Suppressor macrophage treated with lipopolysaccharide for 1 hour (primary cell): Measurements from ENCODE around the gene SEL1L3.

Source experiments
- DNase-seq, 3 donors: peaks; one replicate each; pipeline ENCODE4 v3.0.0-alpha.2; 2020 to 2022

Gene SEL1L3

DNA sequence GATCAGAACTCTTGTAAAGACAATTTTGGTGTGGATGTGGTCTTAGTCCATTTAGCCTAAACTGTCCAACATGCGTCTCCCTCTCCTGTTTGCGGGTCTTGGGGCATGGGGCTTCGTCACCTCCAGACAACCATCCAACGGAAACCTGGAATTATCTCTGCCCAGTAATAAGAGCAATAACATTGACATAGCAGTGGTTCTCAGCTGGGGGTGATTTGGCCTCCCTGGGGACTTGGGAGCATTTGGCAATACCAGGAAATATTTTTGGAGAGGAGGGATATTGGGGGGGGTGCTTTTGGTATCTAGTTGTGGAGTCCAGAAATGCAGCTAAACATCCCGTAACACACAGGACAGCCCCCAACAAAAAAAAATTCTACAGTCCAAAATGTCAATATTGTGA is 47.2 kb downstream of the SEL1L3 start:
- DNase-seq, result no peak

DNA sequence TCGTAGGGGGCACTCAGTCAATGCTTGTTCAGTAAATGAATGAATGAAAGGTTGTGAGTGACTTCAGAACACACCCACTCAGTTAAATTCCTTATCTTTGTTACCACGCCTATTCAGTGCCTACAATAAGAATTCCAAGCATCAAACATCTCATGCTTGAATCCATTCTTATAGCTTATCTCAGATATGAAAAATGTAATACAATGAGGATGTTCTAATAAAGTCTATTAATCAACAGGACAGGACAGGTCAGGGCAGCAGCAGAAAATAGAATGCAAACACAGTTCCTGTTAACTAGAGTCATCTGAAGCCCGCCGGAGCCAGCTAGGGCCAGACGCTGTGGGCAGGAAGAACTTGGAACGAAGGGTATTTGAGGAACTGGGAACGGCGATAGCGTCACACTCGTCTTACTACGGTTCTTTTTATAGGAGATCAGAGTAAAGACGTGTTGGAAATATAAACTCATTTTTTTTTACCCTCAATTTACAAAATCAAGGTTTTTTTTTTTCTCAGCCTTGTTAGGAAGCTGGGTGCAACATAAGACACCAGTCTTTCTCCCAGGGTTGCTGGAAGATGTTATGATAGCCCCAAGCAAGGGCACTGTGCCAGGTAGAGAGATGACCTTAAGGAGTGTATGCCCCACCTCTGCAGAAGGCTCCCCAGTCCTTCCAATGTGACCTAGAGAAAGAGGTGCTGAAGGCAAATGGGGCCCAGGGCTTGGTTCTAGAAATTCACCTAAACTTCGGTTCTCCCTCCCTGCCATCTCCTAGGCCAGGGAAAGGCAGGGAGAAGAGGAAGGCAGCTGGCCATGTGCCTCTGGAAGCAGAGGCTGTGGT is 48.3 kb downstream of the SEL1L3 start:
- DNase-seq, result peak; percentile 77 to 80 (median 78)

DNA sequence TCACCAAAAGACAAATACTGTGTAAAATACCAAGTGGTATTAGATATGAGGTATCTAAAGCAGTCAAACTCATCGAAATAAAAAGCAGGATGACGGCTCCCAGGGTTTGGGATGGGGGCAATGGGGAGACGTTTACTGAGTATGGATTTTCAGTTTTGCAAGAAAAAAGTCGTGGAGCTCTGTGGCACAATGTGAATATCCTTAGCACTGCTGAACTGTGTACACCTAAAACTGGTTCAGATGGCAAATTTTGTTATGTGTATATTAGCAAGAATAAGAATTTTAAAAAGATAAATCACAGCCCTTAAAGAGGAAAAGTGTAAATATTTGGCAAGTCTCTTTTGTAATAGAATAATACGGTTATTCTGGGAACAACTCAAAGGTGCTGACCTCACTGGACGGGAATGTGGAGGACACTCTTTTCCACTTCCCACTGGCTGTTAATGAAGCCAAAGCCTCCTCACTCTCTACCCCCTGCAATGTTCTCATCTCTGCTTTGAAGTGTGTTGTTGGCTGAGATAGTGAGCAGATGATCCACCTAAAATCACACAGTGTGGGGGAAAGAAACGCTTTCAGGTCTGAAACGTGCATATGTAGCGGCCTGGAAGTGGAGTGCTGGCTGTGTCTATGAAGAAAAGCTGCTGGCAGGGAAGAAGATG is 49.2 kb downstream of the SEL1L3 start:
- no peak for DNase-seq

DNA sequence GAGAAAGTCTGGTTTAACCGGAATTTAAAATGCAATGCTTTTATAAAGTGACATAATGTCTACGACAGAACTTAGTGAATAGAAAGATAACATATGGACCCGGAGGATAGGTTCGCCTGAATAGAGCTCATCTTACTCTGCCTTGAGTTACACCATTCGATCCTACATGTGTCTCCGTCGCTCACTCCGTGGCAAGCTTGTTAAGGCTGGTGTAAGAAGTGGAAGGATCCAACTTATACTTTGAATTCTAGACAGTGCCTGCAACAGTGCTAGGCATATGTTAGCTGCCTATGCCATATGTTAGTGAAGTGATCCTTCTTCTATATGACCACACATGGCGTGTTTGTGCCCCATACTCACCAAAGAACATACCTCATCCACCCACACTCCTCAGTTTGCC is 50.9 kb downstream of the SEL1L3 start:
- DNase-seq, result no peak

- no peak for DNase-seq
These were observed 51.5 kb downstream of the SEL1L3 start for GRCh38 chr4:25811374-25811690.

DNA sequence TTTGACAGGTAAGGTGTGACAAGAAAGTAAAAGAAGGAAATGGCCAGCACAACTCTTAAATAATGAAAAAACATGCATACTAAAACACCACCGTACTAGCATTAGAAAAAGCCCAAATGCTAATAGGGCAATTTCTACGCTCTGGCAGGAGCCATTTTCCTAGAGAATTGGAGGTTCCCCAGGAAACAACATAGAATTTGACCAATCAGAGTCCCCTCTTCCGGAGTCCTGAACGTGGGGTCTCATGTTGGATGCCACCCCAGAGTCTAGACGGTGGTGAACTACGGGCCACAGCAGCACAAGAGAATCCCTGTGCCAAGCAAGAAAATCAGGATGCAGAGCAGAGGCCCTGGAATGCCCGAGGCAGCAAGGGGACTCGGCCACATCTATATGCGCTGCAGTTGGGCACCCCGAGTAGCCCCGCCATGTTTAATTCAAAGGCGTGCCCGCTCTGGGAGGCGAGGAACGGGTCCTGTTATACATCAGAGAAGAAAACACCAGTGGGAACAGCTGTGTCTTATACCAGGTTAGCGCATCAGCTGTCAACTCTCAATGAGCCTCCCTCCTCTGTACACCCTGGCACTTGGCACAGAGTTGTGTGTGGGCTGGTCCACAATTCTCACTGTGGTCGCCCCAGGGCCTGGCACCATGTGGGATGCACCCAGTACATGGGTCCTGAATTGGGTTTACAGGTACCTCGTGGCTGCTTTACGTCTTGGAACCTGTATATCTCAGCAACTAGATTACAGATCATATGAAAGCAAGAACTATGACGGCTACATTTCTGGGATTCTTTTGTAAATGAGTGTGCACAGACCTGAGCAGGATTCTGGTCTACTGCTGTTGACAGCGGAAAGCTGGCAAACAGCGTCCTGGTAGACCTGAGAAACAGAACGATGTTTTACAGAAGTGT is 52.1 kb downstream of the SEL1L3 start:
- no peak for DNase-seq

DNA sequence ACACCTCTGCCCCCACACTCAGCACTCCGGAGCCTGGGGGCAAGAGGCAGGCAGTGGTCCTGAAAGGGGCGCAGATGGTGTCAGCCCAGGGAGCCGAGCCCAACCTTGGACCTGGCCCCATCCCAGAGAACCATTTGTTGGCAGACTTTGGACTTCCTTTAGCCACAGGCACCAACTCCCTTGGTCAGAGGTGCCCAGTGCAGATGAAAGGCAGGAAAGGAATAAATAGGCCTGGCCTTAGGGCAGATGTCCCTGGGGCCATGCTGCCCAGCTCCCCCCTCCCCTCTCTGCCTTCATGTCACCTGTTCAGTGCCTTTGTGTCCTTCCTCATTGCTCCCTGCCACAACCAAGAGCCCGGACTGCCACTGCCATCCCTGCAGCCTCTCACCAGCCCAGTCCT is 52.8 kb downstream of the SEL1L3 start:
- DNase-seq, result no peak

- DNase-seq, result no peak
These were observed 55.6 kb downstream of the SEL1L3 start for GRCh38 chr4:25807102-25807728.

- no peak for DNase-seq
These were observed 57.4 kb downstream of the SEL1L3 start for GRCh38 chr4:25805255-25805860.

- no peak for DNase-seq
These were observed 59.0 kb downstream of the SEL1L3 start for GRCh38 chr4:25803720-25804225.

- DNase-seq, result no peak
These were observed 61.2 kb downstream of the SEL1L3 start for GRCh38 chr4:25801594-25801993.

DNA sequence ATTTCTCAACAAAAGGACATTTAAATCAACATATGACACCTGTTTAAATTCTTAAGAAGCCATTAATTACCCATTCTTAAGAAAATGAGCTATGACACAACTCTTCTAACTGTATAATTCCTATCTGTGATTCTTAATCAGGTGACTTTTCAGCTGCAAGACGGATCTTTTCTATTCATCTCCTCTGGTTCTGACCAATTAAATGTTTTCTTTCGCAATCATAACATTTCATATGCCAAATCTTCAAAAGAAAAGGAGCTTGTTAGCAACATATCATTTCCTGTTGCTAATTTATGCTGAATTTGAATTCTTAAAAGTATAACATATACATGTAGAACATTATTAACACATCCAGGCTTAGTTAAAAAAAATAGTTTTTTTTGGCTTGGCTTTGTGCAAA is 62.5 kb downstream of the SEL1L3 start:
- DNase-seq, result peak in 1 of 3 donors; percentile 4

- no peak for DNase-seq
These were observed 63.3 kb downstream of the SEL1L3 start for GRCh38 chr4:25799522-25799921.

DNA sequence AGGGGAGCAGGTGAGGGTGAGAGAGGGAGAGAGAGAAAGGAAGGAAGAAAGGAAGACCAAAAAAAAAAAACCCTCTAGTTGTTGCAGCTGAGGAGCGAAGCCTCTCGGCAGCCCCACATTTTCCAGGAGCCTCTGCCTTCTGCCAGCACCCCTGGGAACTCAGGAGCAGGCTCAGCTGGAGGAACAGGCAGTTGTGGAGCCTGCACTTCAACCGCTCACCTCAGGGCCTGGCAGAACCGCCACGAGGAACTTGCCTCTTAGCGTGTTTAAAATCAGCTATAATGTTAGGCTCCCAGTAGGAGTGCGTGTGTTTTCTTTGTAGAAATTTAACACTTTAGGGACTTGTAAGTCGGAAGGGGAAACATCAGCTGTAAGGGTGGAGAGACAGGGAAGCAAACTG is 65.7 kb downstream of the SEL1L3 start:
- DNase-seq, result no peak

DNA sequence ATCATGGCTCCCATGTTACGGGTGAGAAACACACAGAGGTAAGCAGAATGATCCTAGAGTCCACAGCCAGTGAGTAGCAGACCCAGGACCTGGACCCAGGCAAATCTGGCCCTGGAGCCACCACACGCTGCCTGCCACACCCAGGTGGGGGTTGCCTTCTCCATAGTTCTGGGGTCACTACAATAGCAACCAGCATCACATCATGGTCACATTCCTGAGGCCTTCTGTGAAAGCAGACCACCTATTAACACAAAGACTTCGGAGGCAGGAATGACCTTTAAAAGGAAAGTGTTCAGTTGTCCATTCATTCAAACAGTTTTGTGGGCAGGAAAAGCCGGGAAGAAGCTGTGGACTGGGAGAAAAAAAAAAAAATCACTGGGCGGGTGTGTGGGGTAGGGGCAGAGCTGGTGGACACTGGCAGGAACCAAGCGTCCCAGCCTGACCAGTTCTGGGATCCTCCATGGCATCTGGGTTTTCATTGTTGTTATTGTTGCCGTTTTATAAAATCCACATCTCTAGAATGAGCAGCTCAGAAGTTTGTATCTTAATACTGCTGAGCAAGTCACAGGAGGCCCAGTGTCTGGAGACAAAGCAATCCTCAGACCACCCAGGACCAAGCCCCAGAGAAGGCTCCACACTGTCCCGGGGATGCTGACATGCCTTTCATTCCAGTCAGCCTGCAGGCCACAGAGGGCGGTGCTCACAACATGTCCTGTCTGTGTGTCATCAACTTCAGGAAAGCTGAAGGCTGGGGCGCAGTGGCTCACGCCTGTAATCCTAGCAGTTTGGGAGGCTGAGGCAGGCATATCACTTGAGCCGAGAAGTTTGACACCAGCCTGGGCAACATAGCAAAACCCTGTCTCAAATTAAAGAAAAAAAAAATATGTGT is 67.0 kb downstream of the SEL1L3 start:
- DNase-seq, result no peak

- no peak for DNase-seq
These were observed 67.7 kb downstream of the SEL1L3 start for GRCh38 chr4:25795091-25795490.

DNA sequence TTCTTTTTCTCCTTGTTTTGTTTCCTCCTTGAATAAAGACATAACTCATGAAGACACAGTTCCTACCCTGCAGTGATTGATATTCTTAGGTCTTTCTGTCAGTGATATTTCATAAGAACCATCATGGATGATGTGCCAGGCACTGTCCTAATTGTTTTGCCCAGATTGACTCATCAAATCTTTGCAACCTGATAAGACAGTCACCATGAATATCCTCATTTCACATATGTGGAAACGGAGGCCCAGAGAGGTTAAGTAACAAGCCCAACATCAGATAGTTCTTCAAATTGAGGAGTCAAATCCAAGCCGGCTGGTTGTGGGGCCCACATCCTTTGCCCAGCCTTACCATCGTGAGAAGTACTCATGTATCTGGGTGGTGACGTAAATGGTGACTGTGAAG is 69.9 kb downstream of the SEL1L3 start:
- peak in 2 of 3 donors; percentile 16 to 25 for DNase-seq

GRCh38 chr4:25792200-25792791 is 70.5 kb downstream of the SEL1L3 start:
- peak in 2 of 3 donors; percentile 15 to 23 for DNase-seq

DNA sequence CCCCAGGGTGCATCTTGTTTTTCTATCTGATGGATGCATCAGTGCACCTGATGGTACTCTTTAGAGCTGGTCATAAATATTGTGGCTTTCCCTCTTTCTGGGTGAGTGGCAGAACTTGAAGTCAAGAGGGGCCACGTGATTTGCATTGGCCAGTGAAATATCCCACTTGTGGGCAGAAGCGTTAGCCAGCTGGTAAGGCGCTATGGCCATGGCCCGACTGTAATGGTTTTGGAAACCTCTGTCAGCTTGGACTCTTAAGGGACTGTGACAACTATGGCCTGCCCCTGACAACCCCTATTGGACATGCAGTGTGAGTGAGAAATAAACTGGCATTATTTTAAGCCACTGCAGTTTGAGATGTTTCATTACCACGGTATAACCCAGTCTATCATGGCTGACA is 72.8 kb downstream of the SEL1L3 start:
- DNase-seq, result no peak

DNA sequence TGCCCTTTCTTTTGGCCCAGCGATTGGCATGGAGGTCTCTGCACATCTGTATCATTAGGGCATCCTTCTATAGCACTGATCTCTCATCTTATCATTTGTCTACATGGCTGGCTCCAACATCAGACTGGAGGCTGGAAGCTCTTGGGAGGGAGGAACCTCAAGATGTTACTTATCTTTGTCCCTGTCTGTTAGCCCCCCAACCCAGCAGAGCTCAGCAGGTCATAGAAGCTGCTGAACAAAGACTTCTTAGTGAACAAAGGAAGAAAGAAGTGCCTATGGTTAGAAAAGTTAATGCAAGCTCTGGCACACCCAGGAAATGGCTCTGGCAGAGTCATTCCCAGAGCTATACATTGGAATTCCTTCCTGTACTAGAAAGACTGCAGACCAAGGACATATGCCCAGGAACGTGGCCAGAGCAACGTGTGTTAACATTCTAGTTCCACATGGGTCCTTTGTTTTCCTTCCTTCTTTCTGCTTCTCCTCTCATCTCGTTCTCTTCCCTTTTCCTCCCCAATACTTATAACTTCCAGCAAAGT is 74.0 kb downstream of the SEL1L3 start:
- DNase-seq, result no peak
